ENCODE measurements around the gene PDE1A.

- TF ChIP-seq CTCF (conservative IDR thresholded peaks at IDR 0.05; ENCODE audit: low read depth, low read length): no peak
- TF ChIP-seq POLR2A (IDR thresholded peaks at IDR 0.05; ENCODE audit: low read depth, low read length): no peak
- TF ChIP-seq ELK1 (IDR thresholded peaks at IDR 0.05; ENCODE audit: borderline replicate concordance, low read depth, low read length): no peak
- TF ChIP-seq RAD21 (IDR thresholded peaks at IDR 0.05; ENCODE audit: low read length): no peak
Measured at GRCh38 chr2:182298456-182298855, 128.4 kb downstream of the PDE1A start.
